GM19397 (cell line): ENCODE results near the gene SVIL.
A peak's percentile ranks its signal among the peaks of the same experiment; 100 is the strongest.

Source experiments
- ATAC-seq: cut with Tn5 transposase; IDR thresholded peaks from one replicate; pipeline ENCODE4 v1.9.1; 2021; ENCODE audit warnings: mild to moderate bottlenecking, moderate library complexity; ENCODE audit not compliant: unreplicated experiment

The SVIL gene

GRCh38 chr10:29434111-29434510 is 200.7 kb downstream of the SVIL start:
- ATAC-seq = no peak

- no peak for ATAC-seq
Measured at GRCh38 chr10:29431711-29432110, 203.1 kb downstream of the SVIL start.

- ATAC-seq = no peak
Measured at GRCh38 chr10:29430101-29430500, 204.7 kb downstream of the SVIL start.

- ATAC-seq = no peak
Measured at GRCh38 chr10:29428486-29428885, 206.3 kb downstream of the SVIL start.

- ATAC-seq = no peak
Measured at GRCh38 chr10:29427667-29428066, 207.1 kb downstream of the SVIL start.

GRCh38 chr10:29426420-29426819 is 208.4 kb downstream of the SVIL start:
- ATAC-seq = no peak

GRCh38 chr10:29424017-29424416 is 210.8 kb downstream of the SVIL start:
- ATAC-seq = no peak

- no peak for ATAC-seq
Measured at GRCh38 chr10:29420744-29421143, 214.0 kb downstream of the SVIL start.

- no peak for ATAC-seq
Measured at GRCh38 chr10:29417324-29417723, 217.4 kb downstream of the SVIL start.

- no peak for ATAC-seq
Measured at GRCh38 chr10:29415876-29416275, 218.9 kb downstream of the SVIL start.

- no peak for ATAC-seq
Measured at GRCh38 chr10:29414501-29414900, 220.3 kb downstream of the SVIL start.

GRCh38 chr10:29412485-29412884 is 222.3 kb downstream of the SVIL start:
- no peak for ATAC-seq

- ATAC-seq = no peak
Measured at GRCh38 chr10:29411666-29412315, 223.0 kb downstream of the SVIL start.

GRCh38 chr10:29409241-29410054 is 225.3 kb downstream of the SVIL start:
- peak; percentile 74 for ATAC-seq

GRCh38 chr10:29408847-29409240 is 225.9 kb downstream of the SVIL start:
- ATAC-seq = no peak
